Stimulated activated naive CD4-positive, alpha-beta T cell (primary cell): ENCODE data around the gene STK39.

ENCODE experiments used
- DNase-seq, 6 experiments: peaks; one replicate each; lab custom pipeline; 2025; lab: John Stamatoyannopoulos, UW

Gene STK39

GRCh38 chr2:168159754-168160585, 87.4 kb downstream of the STK39 start:
- no peak for DNase-seq

GRCh38 chr2:168158586-168158985, 88.8 kb downstream of the STK39 start:
- DNase-seq, result no peak

DNA sequence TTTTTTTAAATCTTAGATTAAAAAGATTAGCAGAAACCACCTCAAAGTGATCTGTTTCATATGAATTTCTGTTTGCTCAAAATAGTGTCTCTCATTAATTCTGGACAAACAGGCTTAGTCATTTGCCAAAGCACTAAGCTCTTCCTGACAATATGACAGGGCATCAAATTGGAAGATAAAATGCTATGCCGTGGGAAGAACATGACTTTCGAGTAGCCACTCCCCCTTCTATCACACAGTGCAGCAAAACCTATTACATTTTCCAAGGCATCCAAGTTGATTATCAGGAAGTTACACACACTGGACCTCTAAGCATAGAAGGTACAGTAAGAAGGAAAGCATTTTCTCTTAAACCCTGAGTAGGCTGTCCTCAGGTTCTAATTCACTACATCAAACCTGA, 89.5 kb downstream of the STK39 start:
- no peak for DNase-seq

DNA sequence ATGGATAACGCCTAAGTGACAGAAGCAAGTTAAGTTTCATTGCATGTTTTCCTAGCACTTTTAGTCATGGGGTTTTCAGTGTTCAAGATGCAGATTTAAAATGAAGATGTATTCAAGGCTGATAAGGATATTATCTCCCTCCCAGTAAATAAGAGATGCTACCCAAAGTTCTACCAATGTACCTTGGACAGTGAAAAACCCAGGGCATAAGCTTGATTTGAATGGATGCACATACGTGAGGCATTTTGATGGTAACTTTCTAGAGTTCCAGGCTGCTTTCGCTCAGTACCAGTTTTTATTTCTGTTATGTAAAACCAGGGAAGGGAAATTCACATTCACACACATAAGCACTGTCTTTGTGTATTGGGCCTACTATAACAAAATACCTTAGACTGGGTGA, 90.3 kb downstream of the STK39 start:
- no peak for DNase-seq

GRCh38 chr2:168156661-168157060, 90.7 kb downstream of the STK39 start:
- DNase-seq, result no peak

GRCh38 chr2:168155680-168156079, 91.7 kb downstream of the STK39 start:
- DNase-seq, result no peak

- no peak for DNase-seq
These were observed 92.3 kb downstream of the STK39 start for GRCh38 chr2:168155046-168155445.

DNA sequence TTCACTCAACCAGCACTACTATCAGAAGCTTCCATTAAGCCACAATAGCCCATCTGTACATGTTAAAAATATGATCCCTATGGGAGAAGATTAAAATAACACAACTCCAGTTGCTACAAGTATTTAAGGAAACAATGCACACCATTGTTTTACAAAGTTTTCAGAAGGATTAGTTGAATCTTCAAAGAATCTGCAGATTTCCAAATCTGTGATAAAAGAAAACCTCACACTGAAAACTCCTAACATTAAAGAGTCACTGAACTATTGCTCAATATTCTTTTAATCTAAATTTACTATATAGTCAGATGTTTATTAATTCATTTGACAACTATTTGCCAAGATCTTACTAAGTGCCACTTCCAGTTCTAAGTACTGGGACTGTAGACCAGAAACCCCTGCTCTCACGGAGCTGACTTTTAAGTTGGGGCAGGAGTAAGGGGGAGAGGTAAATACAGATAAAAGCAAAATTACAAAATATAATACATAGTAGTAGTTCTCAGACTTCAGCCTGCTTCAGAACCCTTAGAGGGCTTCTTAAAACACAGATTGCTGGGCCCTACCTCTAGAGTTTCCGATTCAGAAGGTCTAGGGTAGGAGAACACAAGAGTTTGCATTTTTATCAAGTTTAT, 94.4 kb downstream of the STK39 start:
- DNase-seq, result no peak

DNA sequence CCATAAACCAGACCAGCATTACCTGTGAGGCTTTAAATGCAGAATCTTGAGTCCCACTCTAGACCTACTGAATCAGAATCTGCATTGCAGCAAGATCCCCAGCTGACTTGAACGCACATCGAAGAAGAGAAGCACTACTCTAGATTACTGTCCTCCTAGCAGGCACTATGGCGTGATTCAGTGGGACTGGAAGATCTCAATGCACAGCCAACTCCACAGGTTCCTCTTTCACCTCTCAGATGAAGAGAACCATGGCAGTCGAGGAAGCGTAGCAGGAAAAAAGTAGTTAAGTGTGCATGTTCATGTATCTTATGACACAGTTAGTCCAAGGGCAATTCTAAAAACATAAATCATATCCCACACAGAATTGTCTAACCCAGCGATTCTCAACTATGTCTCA, 97.4 kb downstream of the STK39 start:
- no peak for DNase-seq

DNA sequence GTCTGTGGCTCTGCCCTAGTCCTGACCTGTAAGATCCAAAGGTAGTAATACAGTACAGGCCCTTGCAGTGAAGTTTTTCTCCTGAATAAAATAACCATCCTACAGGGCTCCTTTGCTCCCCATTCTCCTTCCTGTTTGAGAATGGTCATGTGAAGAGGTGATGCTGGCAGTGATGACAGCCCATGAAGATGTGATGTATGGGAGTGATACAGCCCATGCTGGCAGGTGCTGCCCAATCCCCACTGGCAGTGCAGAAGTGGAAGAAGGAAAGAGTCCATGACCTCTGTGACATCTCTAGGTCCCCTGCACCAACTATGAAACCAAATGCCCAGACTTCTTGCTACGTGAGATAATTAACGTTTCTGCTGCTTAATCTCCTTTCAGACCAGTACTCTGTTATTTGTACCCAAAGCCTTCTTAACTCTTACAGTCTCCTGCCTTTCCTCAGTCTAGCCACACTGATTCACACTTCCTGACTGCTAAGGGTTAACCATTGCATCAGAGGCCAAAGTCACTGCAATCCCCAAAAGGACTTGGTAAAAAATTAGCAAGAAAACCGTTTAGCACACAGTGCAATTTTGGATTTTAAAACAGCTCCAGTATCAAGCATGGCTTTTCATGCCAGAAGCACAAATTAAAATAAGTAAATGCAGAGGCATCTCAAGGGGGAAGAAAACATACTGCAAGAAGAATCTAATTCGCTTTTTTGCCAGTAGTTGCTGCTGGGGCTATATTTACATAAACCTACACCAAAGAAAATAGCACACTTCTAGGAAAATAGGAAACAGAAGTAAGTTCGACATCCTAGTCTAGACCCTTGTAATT, 98.0 kb downstream of the STK39 start:
- no peak for DNase-seq

GRCh38 chr2:168147830-168148794, 99.3 kb downstream of the STK39 start:
- DNase-seq, result no peak

- no peak for DNase-seq
These were observed 100.2 kb downstream of the STK39 start for GRCh38 chr2:168146892-168147810.

- DNase-seq, result no peak
These were observed 101.7 kb downstream of the STK39 start for GRCh38 chr2:168145426-168146310.

GRCh38 chr2:168145011-168145410, 102.4 kb downstream of the STK39 start:
- no peak for DNase-seq

DNA sequence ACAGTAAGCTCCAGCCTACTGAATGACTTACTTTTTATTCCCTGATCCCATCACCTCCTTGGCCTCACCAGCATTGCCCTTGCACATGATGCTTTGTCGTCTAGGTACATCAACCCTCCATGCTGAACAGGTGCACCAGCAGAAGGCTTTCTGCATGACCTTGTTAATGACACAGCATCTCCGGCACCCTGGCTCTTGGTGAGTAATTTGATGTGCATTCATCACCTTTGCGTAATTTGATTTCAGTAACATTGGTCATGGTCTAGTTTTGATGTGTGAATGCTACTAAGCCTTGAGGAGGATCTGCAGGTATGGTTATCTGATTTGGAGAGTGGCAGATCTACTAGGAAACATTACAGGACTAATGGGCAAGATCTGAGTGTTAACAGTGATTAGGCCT, 103.6 kb downstream of the STK39 start:
- DNase-seq, result no peak

- no peak for DNase-seq
These were observed 106.5 kb downstream of the STK39 start for GRCh38 chr2:168140892-168141291.

DNA sequence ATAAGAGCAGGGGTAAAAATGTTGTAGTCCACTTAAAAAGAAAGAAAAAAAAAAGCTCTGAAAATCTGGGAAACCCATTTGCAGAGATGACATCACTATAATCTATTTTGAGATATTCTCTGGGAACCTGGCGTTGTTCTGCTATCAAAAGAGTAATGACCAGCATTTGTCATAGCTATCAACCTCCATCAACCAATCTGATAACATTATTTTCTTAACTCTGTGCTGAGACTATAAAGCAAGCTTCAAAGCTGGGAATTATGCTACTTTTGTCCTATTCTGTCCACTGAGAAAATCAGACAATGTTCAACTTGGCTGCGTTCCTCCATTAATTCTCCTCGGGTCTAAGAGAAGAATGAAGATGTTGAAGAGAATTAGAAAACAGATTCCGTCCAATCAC, 107.5 kb downstream of the STK39 start:
- no peak for DNase-seq

- DNase-seq, result no peak
These were observed 108.5 kb downstream of the STK39 start for GRCh38 chr2:168138901-168139300.

DNA sequence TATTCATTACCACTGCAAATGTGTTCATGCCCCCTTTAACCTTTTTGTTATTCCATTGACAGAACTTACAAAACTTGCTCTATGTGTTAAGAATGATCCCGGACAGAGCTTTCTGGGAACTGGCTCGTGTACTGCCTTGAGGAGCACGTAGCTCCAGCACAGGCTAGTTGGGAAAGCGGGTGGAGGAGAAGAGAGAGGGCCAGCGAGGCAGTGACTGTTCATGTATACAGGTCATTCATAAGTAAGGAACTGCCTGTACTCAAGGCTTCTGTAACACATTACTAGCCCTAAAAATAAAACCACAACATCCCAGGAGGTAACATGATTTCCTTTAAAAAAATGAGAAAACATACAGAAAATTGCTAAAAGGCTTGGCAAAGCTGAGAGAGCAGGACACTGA, 109.0 kb downstream of the STK39 start:
- no peak for DNase-seq
